T-cell (primary cell): ENCODE measurements around the gene KLB. TPM values are rescaled to one million over a fixed set of nuclear protein-coding genes. Genes with fewer than 3 reads are reported as not detected.

Source experiments
- ATAC-seq, 4 experiments: fragments of 200-7000 bp in 3 of 4; fragments of 150-1000 bp in 1 of 4; cut with Tn5 transposase; replicated peaks in 1 of 4; 1 replicate in 3 of 4; 2 replicates in 1 of 4; pipeline ENCODE4 v1.10.0; 2021; ENCODE audit warnings: moderate library complexity in 3 of 4, mild to moderate bottlenecking in 2 of 4, moderate number of reproducible peaks in 1 of 4
- CTCF ChIA-PET, 2 donors: fragments of 300-600 bp; sonication (Branson Sonifier 250); formaldehyde crosslinking; loops; one replicate each; lab custom pipeline; 2022; ENCODE audit warnings: antibody characterized with exemption in 2 of 2; lab: Charles Lee
- POLR2A ChIA-PET, 2 donors: fragments of 300-600 bp; sonication (Branson Sonifier 250); formaldehyde crosslinking; loops; one replicate each; lab custom pipeline; 2022; ENCODE audit warnings: antibody characterized with exemption in 2 of 2; lab: Charles Lee
- DNase-seq, 35 experiments: peaks; one replicate each; pipeline versions ENCODE4 v3.0.0 to v3.0.0-alpha.2; 2013 to 2023
- H3K27ac ChIP-seq: one replicate; pipeline ENCODE4 v1.5.1; 2013; ENCODE audit warnings: low read length
- H3K27me3 ChIP-seq, 2 experiments: replicated peaks in 1 of 2; 1 replicate in 1 of 2; 2 replicates in 1 of 2; pipeline versions ENCODE4 v1.6.1 to v1.7.0; 2013; ENCODE audit warnings: low read length in 1 of 2, mixed read lengths in 1 of 2; ENCODE audit not compliant: control insufficient read depth in 2 of 2, insufficient read depth in 2 of 2; ENCODE audit errors: extremely low read depth in 1 of 2
- H3K36me3 ChIP-seq, 2 donors: 1 replicate in 1 of 2; 2 replicates in 1 of 2; pipeline versions ENCODE4 v1.6.1 to v1.7.0; 2013; ENCODE audit warnings: low read length in 1 of 2; ENCODE audit not compliant: control insufficient read depth in 2 of 2, insufficient read depth in 1 of 2; ENCODE audit errors: extremely low read depth in 1 of 2
- H3K4me1 ChIP-seq, 2 experiments: 1 replicate in 1 of 2; 2 replicates in 1 of 2; pipeline versions ENCODE4 v1.6.1 to v1.7.0; 2013; ENCODE audit warnings: low read length in 2 of 2, mixed read lengths in 1 of 2; ENCODE audit not compliant: insufficient read depth in 2 of 2, control insufficient read depth in 1 of 2; ENCODE audit errors: extremely low read depth in 1 of 2
- H3K4me3 ChIP-seq, 2 donors: 1 replicate in 1 of 2; 2 replicates in 1 of 2; pipeline versions ENCODE4 v1.5.1 to v1.7.0; 2013; ENCODE audit warnings: mild to moderate bottlenecking in 2 of 2, low read length in 1 of 2, moderate library complexity in 1 of 2; ENCODE audit not compliant: control insufficient read depth in 1 of 2; ENCODE audit errors: extremely low read depth in 1 of 2
- H3K9me3 ChIP-seq: 2 replicates; pipeline ENCODE4 v1.7.0; 2013
- H3K27ac Mint-ChIP-seq, 2 donors: one replicate each; pipeline ENCODE4 v1.8.0; 2020 to 2021; ENCODE audit warnings: mild to moderate bottlenecking in 2 of 2, mixed read lengths in 2 of 2
- H3K27me3 Mint-ChIP-seq, 2 donors: one replicate each; pipeline ENCODE4 v1.8.0; 2021 to 2022; ENCODE audit warnings: mixed read lengths in 2 of 2
- H3K36me3 Mint-ChIP-seq: one replicate; pipeline ENCODE4 v1.8.0; 2021; ENCODE audit warnings: mixed read lengths
- H3K4me1 Mint-ChIP-seq, 3 donors: one replicate each; pipeline ENCODE4 v1.8.0; 2020 to 2022; ENCODE audit warnings: mixed read lengths in 3 of 3, mild to moderate bottlenecking in 1 of 3
- H3K4me3 Mint-ChIP-seq, 3 donors: one replicate each; pipeline ENCODE4 v1.8.0; 2020 to 2022; ENCODE audit warnings: mild to moderate bottlenecking in 3 of 3, mixed read lengths in 3 of 3, moderate library complexity in 3 of 3
- H3K9me3 Mint-ChIP-seq, 3 donors: one replicate each; pipeline ENCODE4 v1.8.0; 2020 to 2022; ENCODE audit warnings: mixed read lengths in 3 of 3
- WGBS: methylation state at CpG from one replicate; pipeline ENCODE4 v1.1.5; 2013; ENCODE audit warnings: missing lambda C conversion rate; ENCODE audit not compliant: insufficient coverage; 5-methylcytosine and 5-hydroxymethylcytosine counted together
- total RNA-seq, 35 experiments: library from RNA in 6 of 35; stranded (reverse) in 6 of 35; fragments of 120-200 nt in 1 of 35; gene quantifications; one replicate each; pipeline versions ENCODE4 v1.2.1 to v1.2.4 and lab custom pipeline; 2013 to 2026

KLB gene
- total RNA-seq, 5 donors from 2014 or later (not counting 1 experiment from before 2014, with no cell fraction given), result 0.06 TPM; not detected in 4

DNA sequence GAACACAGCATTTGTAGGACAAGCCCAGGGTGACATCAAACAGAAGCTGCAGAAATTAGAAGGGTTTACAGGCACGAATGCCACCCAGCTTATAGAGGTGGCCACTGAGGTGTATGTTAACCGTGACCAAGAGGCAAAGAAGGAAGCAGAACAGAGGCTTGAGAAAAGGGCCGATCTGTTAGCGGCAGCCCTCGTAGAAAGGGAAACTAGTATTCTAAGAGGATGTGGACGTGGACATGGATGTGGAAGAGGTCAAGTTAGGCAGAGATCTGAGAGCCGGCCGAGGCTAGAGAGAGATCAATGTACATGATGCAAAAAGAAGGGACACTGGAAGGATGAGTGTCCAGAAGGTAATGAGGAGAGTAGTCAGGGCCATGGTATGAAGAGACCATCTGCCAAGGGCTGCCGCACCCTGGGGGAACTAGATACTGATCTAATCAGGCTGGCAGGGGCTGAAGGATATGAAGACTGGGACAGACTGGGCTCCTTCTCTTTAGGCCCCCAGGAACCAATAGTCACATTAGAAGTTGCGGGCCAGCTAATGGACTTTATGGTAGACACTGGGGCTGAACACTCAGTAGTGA, 79.6 kb downstream of the KLB start:
- Mint-ChIP-seq H3K4me1 (no peaks in the 10 kb centered on the region), H3K9me3 (peaks cover 0 to 6% (median 6%) of the 10 kb centered on the region in 3 donors), H3K36me3 (no peaks in the 10 kb centered on the region), H3K27ac (no peak overlapping the region), H3K4me3 (no peak overlapping the region), H3K27me3 (no peaks in the 10 kb centered on the region)
- no peaks in the 10 kb centered on the region for H3K36me3 ChIP-seq
- POLR2A ChIA-PET, result no interaction called here
- DNase-seq (no peak), ATAC-seq (no peak)
- 76% methylated on average over 10 of the region's 10 CpGs for WGBS
- CTCF ChIA-PET, result interaction anchor here in 1 of 2 donors (0.6 kb wide), 1 partner anchor 215 kb away, joined by 3 read pairs; no protein-coding TSS in a partner anchor
- no peaks in the 10 kb centered on the region for H3K27me3 ChIP-seq
- H3K4me1 ChIP-seq, result no peaks in the 10 kb centered on the region
- H3K27ac ChIP-seq, result no peak overlapping the region
- no peak overlapping the region for H3K4me3 ChIP-seq
- no peaks in the 10 kb centered on the region for H3K9me3 ChIP-seq

GRCh38 chr4:39490322-39490721, 83.6 kb downstream of the KLB start:
- ChIA-PET POLR2A (no interaction called here), CTCF (no interaction called here)
- H3K4me3 Mint-ChIP-seq, result no peak overlapping the region
- no peak overlapping the region for H3K4me3 ChIP-seq
- no peaks in the 10 kb centered on the region for H3K4me1 ChIP-seq
- H3K36me3 Mint-ChIP-seq, result no peaks in the 10 kb centered on the region
- no peaks in the 10 kb centered on the region for H3K9me3 Mint-ChIP-seq
- H3K27me3 Mint-ChIP-seq, result no peaks in the 10 kb centered on the region
- H3K36me3 ChIP-seq, result no peaks in the 10 kb centered on the region
- H3K4me1 Mint-ChIP-seq, result no peaks in the 10 kb centered on the region
- no peak overlapping the region for H3K27ac Mint-ChIP-seq
- no peak for DNase-seq
- no peaks in the 10 kb centered on the region for H3K9me3 ChIP-seq
- H3K27ac ChIP-seq, result no peak overlapping the region
- ATAC-seq, result no peak
- no peaks in the 10 kb centered on the region for H3K27me3 ChIP-seq
- 80% methylated on average over 1 of the region's 2 CpGs for WGBS

DNA sequence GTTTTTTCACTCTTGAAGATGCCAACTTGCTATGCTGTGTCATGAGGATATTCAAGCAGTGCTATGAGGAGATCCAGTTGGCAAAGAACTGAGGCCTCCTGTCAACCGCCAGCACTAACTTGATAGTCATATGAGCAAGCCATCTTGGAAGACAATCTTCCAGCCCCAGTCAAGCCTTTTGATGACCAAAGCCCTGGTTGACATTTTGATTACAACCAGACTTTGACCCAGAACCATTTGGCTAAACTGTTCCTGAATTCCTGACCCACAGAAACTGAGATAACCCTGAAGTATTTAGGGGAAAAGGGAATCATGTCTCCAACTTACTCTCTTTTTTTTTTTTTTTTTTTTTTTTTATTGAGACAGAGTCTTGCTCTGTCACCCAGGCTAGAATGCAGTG, 87.6 kb downstream of the KLB start:
- Histone ChIP-seq H3K27ac (no peak overlapping the region), H3K27me3 (no peaks in the 10 kb centered on the region), H3K9me3 (no peaks in the 10 kb centered on the region), H3K4me3 (no peak overlapping the region), H3K4me1 (no peaks in the 10 kb centered on the region), H3K36me3 (no peaks in the 10 kb centered on the region)
- DNase-seq, result no peak
- no peak overlapping the region for H3K27ac Mint-ChIP-seq
- POLR2A ChIA-PET, result no interaction called here
- 100% methylated on average over 1 of the region's 1 CpG for WGBS
- H3K27me3 Mint-ChIP-seq, result no peaks in the 10 kb centered on the region
- CTCF ChIA-PET, result no interaction called here
- no peaks in the 10 kb centered on the region for H3K4me1 Mint-ChIP-seq
- peaks cover 7% of the 10 kb centered on the region for H3K36me3 Mint-ChIP-seq
- H3K4me3 Mint-ChIP-seq, result no peak overlapping the region
- no peaks in the 10 kb centered on the region for H3K9me3 Mint-ChIP-seq
- ATAC-seq, result no peak

DNA sequence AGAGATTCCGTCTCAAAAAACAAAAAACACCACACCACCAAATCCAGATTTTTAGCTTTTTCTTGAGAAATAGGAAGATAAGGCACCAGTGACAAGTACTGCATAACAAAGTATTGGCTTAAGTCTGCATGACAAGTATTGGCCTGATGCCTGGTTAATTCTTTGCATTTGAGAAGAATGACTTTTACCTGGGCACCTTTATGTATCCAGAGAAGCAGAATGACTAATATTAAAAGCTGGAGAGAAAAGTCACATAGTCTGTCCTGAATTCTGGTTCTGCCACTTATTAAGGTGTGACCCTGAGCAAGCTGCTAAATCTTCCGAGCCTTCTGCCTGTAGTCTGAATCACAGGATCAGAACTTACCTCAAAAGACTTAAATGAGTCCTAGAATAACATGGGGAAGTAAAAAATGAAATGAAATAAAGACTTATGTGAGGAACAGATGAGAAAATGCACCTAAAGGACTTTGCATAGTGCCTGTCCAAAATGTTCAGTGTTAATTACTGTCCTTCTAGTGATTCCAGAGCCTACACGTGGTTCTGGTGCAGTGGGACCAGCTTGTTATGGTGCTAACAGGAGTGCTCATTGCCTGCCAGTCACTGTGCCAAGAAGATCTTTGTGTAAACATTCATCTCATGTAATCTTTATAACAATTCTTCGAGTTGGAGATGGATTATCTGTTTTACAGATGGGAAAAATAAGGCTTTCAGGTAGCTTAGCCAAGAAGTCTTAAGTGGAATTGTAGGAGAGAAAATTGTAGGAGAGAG, 88.9 kb downstream of the KLB start:
- Mint-ChIP-seq H3K4me1 (no peaks in the 10 kb centered on the region), H3K27ac (no peak overlapping the region), H3K4me3 (no peak overlapping the region), H3K9me3 (no peaks in the 10 kb centered on the region), H3K27me3 (no peaks in the 10 kb centered on the region), H3K36me3 (peaks cover 11% of the 10 kb centered on the region)
- Histone ChIP-seq H3K4me3 (no peak overlapping the region), H3K4me1 (no peaks in the 10 kb centered on the region), H3K36me3 (peaks cover 0 to 5% of the 10 kb centered on the region in 2 donors), H3K27ac (no peak overlapping the region), H3K9me3 (no peaks in the 10 kb centered on the region), H3K27me3 (no peaks in the 10 kb centered on the region)
- POLR2A ChIA-PET, result interaction anchor here (0.6 to 0.8 kb wide), 2 partner anchors 111 to 271 kb away, joined by 3 to 6 read pairs; no protein-coding TSS in a partner anchor
- WGBS, result 89% methylated on average over 1 of the region's 4 CpGs
- DNase-seq (no peak), ATAC-seq (no peak)
- CTCF ChIA-PET, result interaction anchor here in 1 of 2 donors (0.6 kb wide), 1 partner anchor 393 kb away, joined by 3 read pairs; no protein-coding TSS in a partner anchor

- WGBS, result 86% methylated on average over 1 of the region's 1 CpG
- peaks cover 0 to 17% of the 10 kb centered on the region in 2 donors for H3K36me3 ChIP-seq
- H3K9me3 ChIP-seq, result no peaks in the 10 kb centered on the region
- H3K27ac ChIP-seq, result no peak overlapping the region
- ATAC-seq, result no peak
- ChIA-PET POLR2A (no interaction called here), CTCF (no interaction called here)
- Mint-ChIP-seq H3K27me3 (no peaks in the 10 kb centered on the region), H3K27ac (no peak overlapping the region), H3K9me3 (no peaks in the 10 kb centered on the region), H3K4me1 (no peaks in the 10 kb centered on the region), H3K36me3 (peaks cover 23% of the 10 kb centered on the region), H3K4me3 (no peak overlapping the region)
- H3K4me1 ChIP-seq, result no peaks in the 10 kb centered on the region
- no peak overlapping the region for H3K4me3 ChIP-seq
- H3K27me3 ChIP-seq, result no peaks in the 10 kb centered on the region
- DNase-seq, result no peak
Measured at GRCh38 chr4:39497909-39498726, 91.4 kb downstream of the KLB start.

GRCh38 chr4:39498727-39499020, 91.9 kb downstream of the KLB start:
- Mint-ChIP-seq H3K4me3 (no peak overlapping the region), H3K36me3 (peaks cover 28% of the 10 kb centered on the region), H3K27ac (no peak overlapping the region), H3K27me3 (no peaks in the 10 kb centered on the region), H3K4me1 (no peaks in the 10 kb centered on the region), H3K9me3 (no peaks in the 10 kb centered on the region)
- ATAC-seq, result no peak
- H3K4me1 ChIP-seq, result no peaks in the 10 kb centered on the region
- H3K27me3 ChIP-seq, result no peaks in the 10 kb centered on the region
- no peak overlapping the region for H3K27ac ChIP-seq
- ChIA-PET CTCF (no interaction called here), POLR2A (no interaction called here)
- no peak overlapping the region for H3K4me3 ChIP-seq
- peaks cover 0 to 21% of the 10 kb centered on the region in 2 donors for H3K36me3 ChIP-seq
- H3K9me3 ChIP-seq, result no peaks in the 10 kb centered on the region
- DNase-seq, result no peak
